KMS-11 (cell line): ENCODE data around the gene PCDHGC5.

ENCODE experiments used
- H2AFZ ChIP-seq: fragments of 200-600 bp; sonication (generic); 2 replicates; pipeline ENCODE4 v1.6.1; 2016; ENCODE audit warnings: antibody characterized with exemption, mixed run types, low read depth
- H3K27ac ChIP-seq: fragments of 200-600 bp; sonication (generic); 2 replicates; pipeline ENCODE4 v1.6.1; 2016; ENCODE audit warnings: mild to moderate bottlenecking, mixed run types
- H3K27me3 ChIP-seq: fragments of 200-600 bp; sonication (generic); 2 replicates; pipeline ENCODE4 v1.6.1; 2017; ENCODE audit warnings: mild to moderate bottlenecking, low read depth, mixed run types, moderate library complexity; ENCODE audit not compliant: insufficient read depth
- H3K36me3 ChIP-seq: fragments of 200-600 bp; sonication (generic); 2 replicates; pipeline ENCODE4 v1.6.1; 2017; ENCODE audit warnings: mild to moderate bottlenecking, mixed run types; ENCODE audit not compliant: insufficient read depth
- H3K4me1 ChIP-seq: fragments of 200-600 bp; sonication (generic); 2 replicates; pipeline ENCODE4 v1.6.1; 2016; ENCODE audit warnings: mild to moderate bottlenecking, low read depth, mixed run types; ENCODE audit not compliant: poor library complexity, severe bottlenecking
- H3K4me2 ChIP-seq: fragments of 200-600 bp; sonication (generic); 2 replicates; pipeline ENCODE4 v1.7.0; 2016; ENCODE audit warnings: mild to moderate bottlenecking, mixed run types
- H3K4me3 ChIP-seq: fragments of 200-600 bp; sonication (generic); IDR thresholded peaks from 2 replicates; pipeline ENCODE4 v1.6.1; 2017; ENCODE audit warnings: low read depth, low read length, mixed read lengths; ENCODE audit not compliant: insufficient read depth
- H3K79me2 ChIP-seq: fragments of 200-600 bp; sonication (generic); 2 replicates; pipeline ENCODE4 v1.6.1; 2016; ENCODE audit warnings: low read depth, mixed run types; ENCODE audit not compliant: insufficient read depth
- H3K9ac ChIP-seq: fragments of 200-600 bp; sonication (generic); 2 replicates; pipeline ENCODE4 v1.6.1; 2016; ENCODE audit warnings: mild to moderate bottlenecking, mixed run types
- H4K20me1 ChIP-seq: fragments of 200-600 bp; sonication (generic); 2 replicates; pipeline ENCODE4 v1.6.1; 2016; ENCODE audit warnings: mild to moderate bottlenecking, mixed run types; ENCODE audit not compliant: insufficient read depth
- CTCF ChIP-seq: fragments of 200-600 bp; sonication (generic); conservative IDR thresholded peaks from 2 replicates; pipeline ENCODE4 v1.6.1; 2017; ENCODE audit warnings: low read depth, mild to moderate bottlenecking, antibody characterized with exemption, low read length, moderate library complexity, mixed read lengths

The PCDHGC5 gene

GRCh38 chr5:141477815-141478214 lies 11.1 kb upstream of the PCDHGC5 start:
- H3K4me2 ChIP-seq: no peak overlapping the region
- no peaks in the 10 kb centered on the region for H3K4me1 ChIP-seq
- H4K20me1 ChIP-seq: no peaks in the 10 kb centered on the region
- H3K27me3 ChIP-seq: no peaks in the 10 kb centered on the region
- H3K4me3 ChIP-seq: no peak overlapping the region
- H2AFZ ChIP-seq: no peak overlapping the region
- no peak overlapping the region for H3K27ac ChIP-seq
- no peaks in the 10 kb centered on the region for H3K79me2 ChIP-seq
- H3K36me3 ChIP-seq: no peaks in the 10 kb centered on the region
- H3K9ac ChIP-seq: no peak overlapping the region
- no peak for TF ChIP-seq CTCF

- Histone ChIP-seq H3K4me2 (no peak overlapping the region), H3K27me3 (no peaks in the 10 kb centered on the region), H2AFZ (no peak overlapping the region), H3K9ac (no peak overlapping the region), H3K36me3 (no peaks in the 10 kb centered on the region), H3K79me2 (no peaks in the 10 kb centered on the region), H3K4me1 (no peaks in the 10 kb centered on the region), H3K27ac (no peak overlapping the region), H4K20me1 (no peaks in the 10 kb centered on the region), H3K4me3 (no peak overlapping the region)
- no peak for TF ChIP-seq CTCF
Measured at GRCh38 chr5:141478321-141478945, 10.4 kb upstream of the PCDHGC5 start.

GRCh38 chr5:141479776-141480175 lies 9.1 kb upstream of the PCDHGC5 start:
- Histone ChIP-seq H3K27me3 (no peaks in the 10 kb centered on the region), H3K27ac (no peak overlapping the region), H3K9ac (no peak overlapping the region)

GRCh38 chr5:141483902-141484301 lies 5.0 kb upstream of the PCDHGC5 start:
- no peaks in the 10 kb centered on the region for H4K20me1 ChIP-seq

More at GRCh38 chr5:141479776-141480175, 9.1 kb upstream of the PCDHGC5 start:
- Histone ChIP-seq H3K79me2 (no peaks in the 10 kb centered on the region), H2AFZ (no peak overlapping the region), H3K4me3 (no peak overlapping the region), H3K4me1 (no peaks in the 10 kb centered on the region), H3K36me3 (no peaks in the 10 kb centered on the region), H3K4me2 (no peak overlapping the region), H4K20me1 (no peaks in the 10 kb centered on the region)
- TF ChIP-seq CTCF: no peak

More at GRCh38 chr5:141483902-141484301, 5.0 kb upstream of the PCDHGC5 start:
- Histone ChIP-seq H3K4me1 (no peaks in the 10 kb centered on the region), H3K27ac (no peak overlapping the region), H3K4me2 (no peak overlapping the region), H3K36me3 (no peaks in the 10 kb centered on the region), H2AFZ (no peak overlapping the region), H3K4me3 (no peak overlapping the region), H3K79me2 (no peaks in the 10 kb centered on the region), H3K9ac (no peak overlapping the region), H3K27me3 (no peaks in the 10 kb centered on the region)
- no peak for TF ChIP-seq CTCF
